LNCaP clone FGC (cell line): Measurements from ENCODE around the gene ARHGEF39.

Source experiments
- DNase-seq: peaks from one replicate; pipeline ENCODE4 v3.0.0-alpha.2; 2011; ENCODE audit warnings: low read depth
- H3K4me3 ChIP-seq: 2 replicates; pipeline ENCODE4 v1.5.1; 2011; ENCODE audit warnings: mild to moderate bottlenecking, low read depth, low read length, control low read depth
- CTCF ChIP-seq: IDR thresholded peaks from 2 replicates; pipeline ENCODE4 v1.5.1; 2012; ENCODE audit warnings: mild to moderate bottlenecking; ENCODE audit not compliant: control insufficient read depth, insufficient read depth; ENCODE audit errors: extremely low read depth

Gene ARHGEF39

GRCh38 chr9:35609820-35610163 lies 55.2 kb downstream of the ARHGEF39 start:
- no peak overlapping the region for H3K4me3 ChIP-seq
- no peak for DNase-seq

More at GRCh38 chr9:35609820-35610163, 55.2 kb downstream of the ARHGEF39 start:
- TF ChIP-seq CTCF, result no peak
